SK-N-MC (cell line): ENCODE measurements around the gene RECQL5.

Experiments
- DNase-seq: peaks from one replicate; pipeline ENCODE4 v3.0.0-alpha.2; 2011; ENCODE audit warnings: low read depth, low spot score
- H3K27ac ChIP-seq: fragments of 200-600 bp; sonication (generic); 2 replicates; pipeline ENCODE4 v1.5.1; 2016; ENCODE audit warnings: mixed run types
- H3K36me3 ChIP-seq: fragments of 200-600 bp; sonication (generic); 2 replicates; pipeline ENCODE4 v1.6.1; 2017; ENCODE audit warnings: antibody characterized with exemption, low read length, mixed read lengths; ENCODE audit not compliant: insufficient read depth
- H3K4me3 ChIP-seq: fragments of 200-600 bp; sonication (generic); 2 replicates; pipeline ENCODE4 v1.5.1; 2016
- H3K9ac ChIP-seq: fragments of 200-600 bp; sonication (generic); 2 replicates; pipeline ENCODE4 v1.8.0; 2017; ENCODE audit warnings: mixed run types, mixed read lengths; ENCODE audit not compliant: insufficient read length
- H3K9me3 ChIP-seq: fragments of 200-600 bp; sonication (generic); 2 replicates; pipeline ENCODE4 v1.6.1; 2017; ENCODE audit warnings: low read depth, mild to moderate bottlenecking, antibody characterized with exemption, low read length, moderate library complexity, mixed read lengths
- EZH2 ChIP-seq: fragments of 200-600 bp; sonication (generic); IDR thresholded peaks from one replicate; pipeline ENCODE4 v1.6.1; 2017; ENCODE audit warnings: antibody characterized with exemption
- FOXP2 ChIP-seq: optimal IDR thresholded peaks from 2 replicates; pipeline ENCODE3; 2011; ENCODE audit warnings: mild to moderate bottlenecking, moderate library complexity; ENCODE audit not compliant: insufficient read depth; ENCODE audit errors: extremely low read length, control extremely low read depth
- POLR2AphosphoS5 ChIP-seq: IDR thresholded peaks from 2 replicates; pipeline ENCODE4 v1.6.1; 2012; ENCODE audit warnings: mild to moderate bottlenecking, low read depth, low read length, borderline replicate concordance

RECQL5 gene

GRCh38 chr17:75635610-75636202, 31.2 kb downstream of the RECQL5 start:
- H3K4me3 ChIP-seq = no peak overlapping the region
- no peak for TF ChIP-seq FOXP2
- no peak for TF ChIP-seq POLR2AphosphoS5
- TF ChIP-seq EZH2 = no peak
- no peak overlapping the region for H3K9ac ChIP-seq
- H3K36me3 ChIP-seq = no peaks in the 10 kb centered on the region
- DNase-seq = no peak
- H3K27ac ChIP-seq = no peak overlapping the region
- no peaks in the 10 kb centered on the region for H3K9me3 ChIP-seq

- no peak for DNase-seq
- TF ChIP-seq FOXP2 = no peak
- no peak for TF ChIP-seq POLR2AphosphoS5
- no peak for TF ChIP-seq EZH2
- H3K36me3 ChIP-seq = no peaks in the 10 kb centered on the region
- H3K9me3 ChIP-seq = no peaks in the 10 kb centered on the region
- H3K27ac ChIP-seq = no peak overlapping the region
- no peak overlapping the region for H3K4me3 ChIP-seq
- H3K9ac ChIP-seq = no peak overlapping the region
Measured at GRCh38 chr17:75634754-75635609, 32.0 kb downstream of the RECQL5 start.

DNA sequence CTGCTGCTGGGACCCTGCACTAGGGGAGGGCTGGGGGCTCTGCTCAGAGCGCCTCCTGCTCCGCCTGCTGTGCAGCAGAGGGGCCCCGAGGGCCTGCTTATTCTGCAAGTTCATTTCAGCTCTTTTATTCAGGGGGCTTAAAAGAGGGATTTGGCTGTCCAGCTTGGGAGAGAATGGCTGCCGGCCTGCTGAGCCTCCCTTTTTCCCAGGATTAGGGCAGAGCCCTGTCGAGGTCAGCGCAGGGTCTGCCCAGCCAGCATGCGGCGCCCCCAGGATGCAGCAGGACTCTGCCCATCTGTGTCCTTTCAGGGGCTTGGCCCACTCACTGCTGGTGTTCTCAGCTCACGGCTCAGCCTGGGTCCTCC, 32.6 kb downstream of the RECQL5 start:
- no peak overlapping the region for H3K27ac ChIP-seq
- TF ChIP-seq FOXP2 (no peak), EZH2 (no peak), POLR2AphosphoS5 (no peak)
- DNase-seq = no peak
- H3K9me3 ChIP-seq = no peaks in the 10 kb centered on the region
- H3K36me3 ChIP-seq = no peaks in the 10 kb centered on the region
- H3K9ac ChIP-seq = no peak overlapping the region
- H3K4me3 ChIP-seq = no peak overlapping the region

GRCh38 chr17:75633486-75634375, 33.2 kb downstream of the RECQL5 start:
- no peak for DNase-seq
- no peak overlapping the region for H3K27ac ChIP-seq
- H3K9ac ChIP-seq = no peak overlapping the region
- no peaks in the 10 kb centered on the region for H3K36me3 ChIP-seq
- H3K9me3 ChIP-seq = no peaks in the 10 kb centered on the region
- TF ChIP-seq EZH2 = no peak
- no peak for TF ChIP-seq FOXP2
- TF ChIP-seq POLR2AphosphoS5 = no peak
- H3K4me3 ChIP-seq = no peak overlapping the region

GRCh38 chr17:75632863-75633485, 34.0 kb downstream of the RECQL5 start, which contains the start of gene SMIM5:
Gene SMIM5, plus strand, starts transcription at chr17:75633434. Its CDS starts 6,768 bp downstream, at chr17:75640202.
- H3K9ac ChIP-seq = no peak within 1 kb of the TSS
- TF ChIP-seq FOXP2 (no peak), EZH2 (no peak), POLR2AphosphoS5 (no peak)
- no peak for DNase-seq
- no peak within 1 kb of the TSS for H3K4me3 ChIP-seq
- H3K36me3 ChIP-seq = no peaks in the 10 kb centered on the region
- no peak within 1 kb of the TSS for H3K27ac ChIP-seq
- no peaks in the 10 kb centered on the region for H3K9me3 ChIP-seq

DNA sequence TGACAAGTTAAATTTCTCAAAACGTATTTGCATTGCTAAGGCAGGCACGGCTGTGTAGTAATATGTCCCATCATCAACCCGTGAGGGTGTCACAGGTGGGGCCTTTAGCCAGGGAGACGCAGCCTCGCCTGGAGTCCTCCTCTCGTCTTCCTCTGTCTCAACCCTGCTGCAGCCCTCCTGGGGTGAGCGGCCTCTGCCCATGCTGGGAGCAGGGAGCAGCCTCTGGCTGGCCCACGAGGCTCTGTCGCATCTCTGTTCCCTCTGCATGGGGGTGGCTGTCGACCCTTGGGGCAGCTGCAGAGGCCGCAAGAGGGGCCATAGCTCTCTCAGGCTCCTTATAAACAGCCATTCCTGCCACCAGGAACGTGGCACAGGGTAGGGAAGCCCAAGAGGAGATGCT, 34.5 kb downstream of the RECQL5 start:
- no peaks in the 10 kb centered on the region for H3K9me3 ChIP-seq
- no peaks in the 10 kb centered on the region for H3K36me3 ChIP-seq
- TF ChIP-seq EZH2 (no peak), FOXP2 (no peak), POLR2AphosphoS5 (no peak)
- no peak for DNase-seq
- no peak overlapping the region for H3K27ac ChIP-seq
- H3K9ac ChIP-seq = no peak overlapping the region
- no peak overlapping the region for H3K4me3 ChIP-seq

DNA sequence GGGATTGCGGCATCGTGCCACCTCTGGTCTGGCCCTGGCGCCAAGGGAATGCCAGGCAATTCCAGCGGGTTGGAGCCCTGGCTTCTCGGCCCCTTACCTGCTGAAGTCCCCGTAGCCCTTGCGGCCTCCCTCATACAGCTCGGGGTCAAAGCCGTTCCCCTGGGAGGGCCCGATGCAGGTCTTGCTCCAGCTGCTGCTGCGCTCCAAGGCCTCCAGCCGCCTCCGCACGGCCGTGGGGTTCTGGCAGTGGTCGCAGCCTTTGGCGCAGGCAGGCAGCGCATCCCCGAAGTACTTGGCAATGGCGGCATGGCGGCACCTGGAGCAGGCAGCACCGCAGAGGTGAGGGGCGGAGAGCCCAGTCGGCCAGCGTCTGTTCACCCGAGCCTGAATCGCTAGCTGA, 35.6 kb downstream of the RECQL5 start:
- TF ChIP-seq POLR2AphosphoS5 = no peak
- TF ChIP-seq EZH2 = no peak
- TF ChIP-seq FOXP2 = no peak
- Histone ChIP-seq H3K9ac (no peak overlapping the region), H3K27ac (no peak overlapping the region), H3K9me3 (no peaks in the 10 kb centered on the region), H3K4me3 (no peak overlapping the region), H3K36me3 (no peaks in the 10 kb centered on the region)
- no peak for DNase-seq
